GM06990 (cell line): ENCODE results near the gene MINDY4.

ENCODE experiments used
- DNase-seq: peaks from one replicate; pipeline ENCODE4 v3.0.0-alpha.2; 2011; ENCODE audit not compliant: insufficient read length; ENCODE audit errors: extremely low read depth
- H3K27me3 ChIP-seq: replicated peaks from 2 replicates; pipeline ENCODE4 v1.6.0; 2011; ENCODE audit warnings: low read length; ENCODE audit not compliant: control insufficient read depth, insufficient read depth
- H3K36me3 ChIP-seq: 2 replicates; pipeline ENCODE4 v1.5.1; 2011; ENCODE audit warnings: low read length; ENCODE audit not compliant: control insufficient read depth, insufficient read depth
- H3K4me3 ChIP-seq: replicated peaks from 2 replicates; pipeline ENCODE4 v1.5.1; 2011; ENCODE audit warnings: low read depth, mild to moderate bottlenecking, control low read depth, low read length
- TF ChIP-seq, protein P1 (sequence below): IDR thresholded peaks from 2 replicates; pipeline ENCODE4 v1.5.1; 2011; ENCODE audit warnings: low read length, control low read depth, mild to moderate bottlenecking, inconsistent platforms; ENCODE audit not compliant: insufficient read depth, poor library complexity, severe bottlenecking

The MINDY4 gene

DNA sequence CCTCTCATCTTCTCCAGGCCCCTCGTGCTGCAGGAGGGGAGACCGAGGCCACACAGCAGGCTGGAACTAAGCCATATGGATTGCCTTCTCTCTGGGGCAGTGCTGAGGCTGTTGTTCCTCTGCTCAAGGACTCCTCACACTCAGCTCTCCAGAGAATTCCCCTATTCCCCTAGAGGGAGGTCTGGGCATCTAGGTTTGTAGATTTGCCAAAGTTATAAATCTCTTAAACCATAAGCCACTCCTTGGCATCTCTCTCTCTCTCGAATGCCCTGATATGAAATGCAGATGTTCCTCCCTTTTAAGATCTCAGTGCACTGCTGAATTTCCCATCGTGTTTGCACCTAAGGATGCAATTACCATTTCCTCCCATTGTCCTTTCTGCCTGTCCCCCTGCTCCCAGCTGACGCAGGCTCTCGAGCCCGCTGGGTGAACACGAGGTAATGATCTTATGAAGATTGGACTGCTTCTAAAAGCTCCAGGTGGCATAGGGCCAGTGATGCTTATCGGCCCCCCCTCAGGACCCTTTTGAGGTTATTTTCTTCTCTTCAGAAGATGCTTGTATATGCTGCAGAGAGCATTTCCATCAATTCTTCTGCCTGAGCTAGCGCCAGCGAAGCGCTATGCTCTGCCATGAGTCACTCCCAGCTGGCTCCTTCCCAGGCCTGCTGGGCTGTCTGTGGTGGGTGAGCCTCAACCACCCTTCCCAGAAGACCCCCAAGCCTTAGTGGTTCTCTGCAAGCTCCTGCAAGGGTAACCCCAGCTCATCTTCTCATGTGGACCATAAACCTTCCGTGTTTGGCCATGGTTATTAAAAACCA lies 98.8 kb downstream of the MINDY4 start:
- no peaks in the 10 kb centered on the region; the same call in 1 of the 2 replicates for H3K27me3 ChIP-seq
- no peak for DNase-seq
- TF ChIP-seq, protein P1, sequence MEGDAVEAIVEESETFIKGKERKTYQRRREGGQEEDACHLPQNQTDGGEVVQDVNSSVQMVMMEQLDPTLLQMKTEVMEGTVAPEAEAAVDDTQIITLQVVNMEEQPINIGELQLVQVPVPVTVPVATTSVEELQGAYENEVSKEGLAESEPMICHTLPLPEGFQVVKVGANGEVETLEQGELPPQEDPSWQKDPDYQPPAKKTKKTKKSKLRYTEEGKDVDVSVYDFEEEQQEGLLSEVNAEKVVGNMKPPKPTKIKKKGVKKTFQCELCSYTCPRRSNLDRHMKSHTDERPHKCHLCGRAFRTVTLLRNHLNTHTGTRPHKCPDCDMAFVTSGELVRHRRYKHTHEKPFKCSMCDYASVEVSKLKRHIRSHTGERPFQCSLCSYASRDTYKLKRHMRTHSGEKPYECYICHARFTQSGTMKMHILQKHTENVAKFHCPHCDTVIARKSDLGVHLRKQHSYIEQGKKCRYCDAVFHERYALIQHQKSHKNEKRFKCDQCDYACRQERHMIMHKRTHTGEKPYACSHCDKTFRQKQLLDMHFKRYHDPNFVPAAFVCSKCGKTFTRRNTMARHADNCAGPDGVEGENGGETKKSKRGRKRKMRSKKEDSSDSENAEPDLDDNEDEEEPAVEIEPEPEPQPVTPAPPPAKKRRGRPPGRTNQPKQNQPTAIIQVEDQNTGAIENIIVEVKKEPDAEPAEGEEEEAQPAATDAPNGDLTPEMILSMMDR: no peak
- H3K36me3 ChIP-seq: no peaks in the 10 kb centered on the region
- no peak overlapping the region for H3K4me3 ChIP-seq

DNA sequence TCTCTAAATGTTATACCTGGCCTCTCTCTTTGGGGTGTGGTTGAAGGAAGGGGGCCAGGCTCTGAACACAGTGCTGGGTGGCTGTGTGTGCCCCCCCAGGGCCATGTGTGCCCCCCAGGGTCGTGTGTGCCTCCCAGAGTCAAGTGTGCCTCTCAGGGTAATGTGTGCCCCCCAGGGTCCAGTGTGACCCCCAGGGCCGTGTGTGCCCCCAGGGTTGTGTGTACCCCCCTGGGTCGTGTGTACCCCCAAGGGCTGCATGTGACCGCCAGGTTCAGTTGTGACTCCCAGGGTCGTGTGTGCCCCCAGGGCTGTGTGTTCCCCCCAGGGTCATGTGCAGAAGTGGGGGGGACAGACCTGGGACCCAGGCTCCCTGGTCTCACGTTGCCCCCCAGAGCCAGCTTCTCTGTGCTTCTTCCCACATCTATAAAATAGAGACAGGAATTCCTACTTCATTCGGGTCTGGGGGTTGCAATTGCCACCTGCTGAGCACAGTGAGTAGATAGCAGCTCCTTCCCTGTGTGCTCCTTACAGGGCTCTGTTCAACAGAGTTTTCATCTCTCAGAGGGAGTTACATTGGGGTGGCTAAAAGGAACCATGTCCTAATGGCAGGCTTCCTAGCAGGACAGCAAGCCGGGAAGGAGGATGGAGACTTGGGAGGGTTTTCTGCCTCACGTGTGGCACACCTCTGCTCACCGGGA lies 99.8 kb downstream of the MINDY4 start:
- TF ChIP-seq, protein P1: no peak
- H3K27me3 ChIP-seq: no peaks in the 10 kb centered on the region; the same call in 1 of the 2 replicates
- no peaks in the 10 kb centered on the region for H3K36me3 ChIP-seq
- DNase-seq: no peak
- H3K4me3 ChIP-seq: no peak overlapping the region

DNA sequence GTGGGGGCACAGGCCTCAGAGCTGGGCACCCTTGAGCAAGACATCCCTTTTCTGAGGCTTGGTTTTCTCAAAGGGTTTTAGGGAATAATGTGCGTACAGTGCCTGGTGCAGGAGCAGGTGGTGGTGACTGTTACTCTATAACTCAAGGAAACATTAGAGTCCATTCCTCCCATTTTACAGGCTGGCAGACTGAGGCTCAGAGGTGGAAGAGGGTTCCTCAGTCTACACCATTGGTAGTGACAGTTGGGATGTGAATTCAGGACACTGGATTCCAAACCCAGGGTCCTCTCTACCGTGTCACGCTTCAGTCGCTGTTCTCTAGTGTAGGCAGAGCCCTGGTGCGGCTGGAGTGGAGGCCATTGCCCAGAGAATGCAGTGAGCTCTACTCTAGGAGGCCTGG lies 100.4 kb downstream of the MINDY4 start:
- Histone ChIP-seq H3K27me3 (no peaks in the 10 kb centered on the region; the same call in 1 of the 2 replicates), H3K4me3 (no peak overlapping the region), H3K36me3 (no peaks in the 10 kb centered on the region)
- no peak for DNase-seq
- TF ChIP-seq, protein P1: no peak

DNA sequence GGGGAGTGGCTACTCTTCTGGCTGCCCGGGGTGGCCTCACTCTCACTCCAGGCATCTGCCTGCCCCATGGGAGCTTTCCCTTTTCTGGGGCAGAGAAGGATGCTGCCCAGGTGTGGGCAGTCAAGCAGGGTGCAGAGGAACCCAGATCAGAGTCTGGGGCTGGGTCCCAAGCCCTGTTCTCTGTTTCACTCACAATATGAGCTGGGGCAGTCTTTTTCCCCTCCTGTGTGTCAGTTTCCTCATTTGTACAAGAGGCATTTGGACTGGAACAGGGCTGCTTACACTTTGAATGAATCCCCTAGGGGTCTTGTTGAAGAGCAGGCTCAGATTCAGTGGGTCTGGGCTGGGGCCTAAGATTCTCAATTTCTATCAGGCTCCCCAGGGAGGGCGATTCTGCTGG lies 102.0 kb downstream of the MINDY4 start:
- Histone ChIP-seq H3K4me3 (no peak overlapping the region), H3K36me3 (no peaks in the 10 kb centered on the region), H3K27me3 (no peaks in the 10 kb centered on the region)
- DNase-seq: no peak
- TF ChIP-seq, protein P1: no peak

DNA sequence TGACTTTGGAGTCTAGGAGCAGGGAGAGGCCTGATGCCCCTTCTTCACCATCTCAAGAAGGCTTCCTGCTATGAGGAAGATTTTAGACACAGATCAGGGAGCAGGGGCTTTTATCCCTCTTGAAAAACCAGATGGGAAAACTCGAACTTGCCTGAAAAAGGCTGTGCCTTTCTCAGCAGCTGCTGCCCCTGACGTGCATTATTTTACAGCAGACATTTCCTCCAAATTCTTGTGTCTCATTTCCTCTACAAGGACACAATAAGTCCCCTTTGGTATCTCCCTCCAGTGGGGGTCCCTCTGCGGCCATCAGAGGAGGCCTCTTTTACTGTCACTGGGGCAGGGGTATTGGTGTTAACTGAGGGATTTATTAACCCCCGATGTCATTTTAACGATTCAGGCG lies 102.4 kb downstream of the MINDY4 start:
- TF ChIP-seq, protein P1: no peak
- Histone ChIP-seq H3K4me3 (no peak overlapping the region), H3K36me3 (no peaks in the 10 kb centered on the region), H3K27me3 (no peaks in the 10 kb centered on the region)
- DNase-seq: no peak
